Fibroblast of the aortic adventitia (primary cell): Measurements from ENCODE around the gene SNIP1. TPM values are rescaled to one million over a fixed set of nuclear protein-coding genes. Genes with fewer than 3 reads are reported as not detected.
"Not testable (repeated sequence)": the region's sequence is repeated elsewhere in the genome, so short reads cannot be mapped to it uniquely, and the experiment has no call there.

Experiments
- DNase-seq: peaks from one replicate; pipeline ENCODE4 v3.0.0-alpha.2; 2010; ENCODE audit warnings: low read depth
- H3K4me3 ChIP-seq: 2 replicates; pipeline ENCODE4 v1.5.1; 2011; ENCODE audit warnings: low read depth, mild to moderate bottlenecking, control low read depth, low read length, moderate library complexity
- total RNA-seq: library from RNA; depleted of rRNA; stranded (reverse); fragments of >200 nt; gene quantifications from 2 replicates; pipeline ENCODE4 v1.2.3, GENCODE V29; 2012; ENCODE audit warnings: low replicate concordance
- TF ChIP-seq, protein P1 (sequence below): IDR thresholded peaks from 2 replicates; pipeline ENCODE4 v1.5.1; 2011; ENCODE audit warnings: mild to moderate bottlenecking, low read length, control low read depth, inconsistent platforms; ENCODE audit not compliant: insufficient read depth

Gene SNIP1
- total RNA-seq, 1 donor, result 12.9 TPM

- no peak for DNase-seq
- H3K4me3 ChIP-seq, result no peak overlapping the region
- TF ChIP-seq, protein P1, sequence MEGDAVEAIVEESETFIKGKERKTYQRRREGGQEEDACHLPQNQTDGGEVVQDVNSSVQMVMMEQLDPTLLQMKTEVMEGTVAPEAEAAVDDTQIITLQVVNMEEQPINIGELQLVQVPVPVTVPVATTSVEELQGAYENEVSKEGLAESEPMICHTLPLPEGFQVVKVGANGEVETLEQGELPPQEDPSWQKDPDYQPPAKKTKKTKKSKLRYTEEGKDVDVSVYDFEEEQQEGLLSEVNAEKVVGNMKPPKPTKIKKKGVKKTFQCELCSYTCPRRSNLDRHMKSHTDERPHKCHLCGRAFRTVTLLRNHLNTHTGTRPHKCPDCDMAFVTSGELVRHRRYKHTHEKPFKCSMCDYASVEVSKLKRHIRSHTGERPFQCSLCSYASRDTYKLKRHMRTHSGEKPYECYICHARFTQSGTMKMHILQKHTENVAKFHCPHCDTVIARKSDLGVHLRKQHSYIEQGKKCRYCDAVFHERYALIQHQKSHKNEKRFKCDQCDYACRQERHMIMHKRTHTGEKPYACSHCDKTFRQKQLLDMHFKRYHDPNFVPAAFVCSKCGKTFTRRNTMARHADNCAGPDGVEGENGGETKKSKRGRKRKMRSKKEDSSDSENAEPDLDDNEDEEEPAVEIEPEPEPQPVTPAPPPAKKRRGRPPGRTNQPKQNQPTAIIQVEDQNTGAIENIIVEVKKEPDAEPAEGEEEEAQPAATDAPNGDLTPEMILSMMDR, result no peak
Measured at GRCh38 chr1:37540036-37540785, 13.9 kb downstream of the SNIP1 start.

DNA sequence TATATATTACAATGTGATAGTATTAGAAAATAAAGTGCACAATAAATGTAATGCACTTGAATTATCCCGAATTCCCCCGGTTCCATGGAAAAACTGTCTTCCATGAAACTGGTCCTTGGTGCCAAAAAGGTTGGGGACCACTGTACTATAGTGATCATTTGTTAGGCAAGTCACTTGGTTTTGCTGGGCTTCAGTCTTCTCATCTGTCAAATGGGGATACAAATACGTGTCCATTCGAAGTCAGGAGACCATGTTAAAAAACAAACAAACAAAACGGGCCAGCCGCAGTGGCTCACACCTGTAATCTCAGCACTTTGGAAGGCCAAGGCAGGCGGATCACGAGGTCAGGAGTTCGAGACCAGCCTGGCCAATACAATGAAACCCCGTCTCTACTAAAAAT is 14.9 kb downstream of the SNIP1 start:
- not testable (repeated sequence) for DNase-seq, H3K4me3 ChIP-seq

DNA sequence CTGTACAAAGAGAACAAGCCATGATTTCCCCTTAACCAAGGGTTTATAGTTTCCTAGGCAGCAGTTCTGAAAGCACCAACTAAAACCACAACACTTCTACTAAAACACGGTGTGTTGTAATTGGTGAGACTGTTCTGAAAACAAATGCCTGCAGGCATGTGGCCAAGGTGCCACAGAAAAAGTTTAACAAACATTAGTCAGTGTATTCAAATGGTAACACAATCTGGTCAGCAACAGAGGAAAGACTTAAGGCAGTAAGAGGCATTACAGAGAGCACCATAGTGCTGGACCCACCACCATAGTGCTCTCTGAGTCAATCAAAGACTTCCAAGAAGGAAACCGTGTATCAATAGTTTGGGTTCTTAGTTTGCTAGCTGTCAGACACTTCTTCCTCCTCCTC is 16.7 kb downstream of the SNIP1 start:
- DNase-seq, result no peak

GRCh38 chr1:37533317-37534093 is 20.6 kb downstream of the SNIP1 start:
- no peak overlapping the region for H3K4me3 ChIP-seq
- no peak for DNase-seq
- TF ChIP-seq, protein P1, result no peak

More for the DNA sequence above, 16.7 kb downstream of the SNIP1 start:
- TF ChIP-seq, protein P1, result no peak
- H3K4me3 ChIP-seq, result no peak overlapping the region

- DNase-seq, H3K4me3 ChIP-seq: not testable (repeated sequence)
Measured at GRCh38 chr1:37532418-37533156, 21.5 kb downstream of the SNIP1 start.

DNA sequence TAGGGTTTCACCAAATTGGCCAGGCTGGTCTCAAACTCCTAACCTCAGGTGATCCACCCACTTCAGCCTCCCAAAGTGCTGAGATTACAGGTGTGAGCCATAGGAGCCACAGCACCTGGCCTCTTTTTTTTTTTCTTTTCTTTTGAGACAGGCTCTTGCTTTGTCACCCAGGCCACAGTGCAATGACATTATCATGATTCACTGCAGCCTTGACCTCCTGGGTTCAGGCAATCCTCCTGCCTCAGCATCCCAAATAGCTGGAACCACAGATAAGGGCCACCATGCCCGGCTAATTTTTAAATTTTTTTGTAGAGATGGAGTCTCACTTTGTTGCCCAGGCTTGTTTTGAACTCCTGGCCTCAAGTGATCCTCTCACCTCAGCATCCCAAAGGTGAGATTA is 24.2 kb downstream of the SNIP1 start:
- DNase-seq, H3K4me3 ChIP-seq: not testable (repeated sequence)

- TF ChIP-seq, protein P1, result no peak
- DNase-seq, result no peak
- no peak overlapping the region for H3K4me3 ChIP-seq
Measured at GRCh38 chr1:37519613-37520012, 34.5 kb downstream of the SNIP1 start.

- not testable (repeated sequence) for DNase-seq, H3K4me3 ChIP-seq
Measured at GRCh38 chr1:37518929-37519328, 35.2 kb downstream of the SNIP1 start.

GRCh38 chr1:37518241-37518640 is 35.9 kb downstream of the SNIP1 start:
- H3K4me3 ChIP-seq, DNase-seq: not testable (repeated sequence)
